Adrenal gland (tissue), 5 donors: ENCODE measurements around the gene ARHGEF12.

Source experiments
- POLR2A ChIP-seq, 2 donors: fragments of 450-650 bp; IDR thresholded peaks; one replicate each; pipeline ENCODE4 v1.6.1; 2017; ENCODE audit warnings: antibody characterized with exemption in 2 of 2, mild to moderate bottlenecking in 2 of 2, moderate library complexity in 1 of 2
- TF ChIP-seq, protein P1 (sequence below), 6 experiments: fragments of 450-650 bp in 4 of 6; fragments of 200-600 bp in 2 of 6; sonication (generic) in 1 of 6; IDR thresholded peaks; 1 replicate in 5 of 6; 2 replicates in 1 of 6; pipeline versions ENCODE4 v1.5.1 to v1.8.0; 2016 to 2021; ENCODE audit warnings: antibody characterized with exemption in 6 of 6, mild to moderate bottlenecking in 2 of 6, moderate library complexity in 1 of 6
- donor health status: DM: no; HTN: no; CAD: no.

DNA sequence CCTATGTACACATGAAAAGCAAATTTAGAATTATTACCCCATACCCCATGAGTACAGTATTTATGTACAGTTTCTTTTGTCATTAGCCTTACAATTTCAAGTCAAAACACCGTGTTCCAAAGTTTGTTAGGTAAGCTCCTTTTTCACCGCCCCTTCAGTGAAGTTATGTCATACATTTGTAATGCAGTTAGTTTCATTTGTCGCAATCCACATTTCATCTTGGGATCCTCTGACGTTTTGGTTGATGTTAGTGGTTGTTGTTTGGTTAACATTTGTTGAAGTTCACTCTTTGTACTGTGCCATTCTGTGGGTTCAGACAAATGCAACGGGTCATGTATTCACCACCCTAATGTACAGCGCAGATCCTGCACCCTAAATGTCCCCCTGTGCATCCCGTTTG is 45.2 kb downstream of the ARHGEF12 start:
- TF ChIP-seq POLR2A (IDR thresholded peaks at IDR 0.05), result no peak
- TF ChIP-seq, protein P1, sequence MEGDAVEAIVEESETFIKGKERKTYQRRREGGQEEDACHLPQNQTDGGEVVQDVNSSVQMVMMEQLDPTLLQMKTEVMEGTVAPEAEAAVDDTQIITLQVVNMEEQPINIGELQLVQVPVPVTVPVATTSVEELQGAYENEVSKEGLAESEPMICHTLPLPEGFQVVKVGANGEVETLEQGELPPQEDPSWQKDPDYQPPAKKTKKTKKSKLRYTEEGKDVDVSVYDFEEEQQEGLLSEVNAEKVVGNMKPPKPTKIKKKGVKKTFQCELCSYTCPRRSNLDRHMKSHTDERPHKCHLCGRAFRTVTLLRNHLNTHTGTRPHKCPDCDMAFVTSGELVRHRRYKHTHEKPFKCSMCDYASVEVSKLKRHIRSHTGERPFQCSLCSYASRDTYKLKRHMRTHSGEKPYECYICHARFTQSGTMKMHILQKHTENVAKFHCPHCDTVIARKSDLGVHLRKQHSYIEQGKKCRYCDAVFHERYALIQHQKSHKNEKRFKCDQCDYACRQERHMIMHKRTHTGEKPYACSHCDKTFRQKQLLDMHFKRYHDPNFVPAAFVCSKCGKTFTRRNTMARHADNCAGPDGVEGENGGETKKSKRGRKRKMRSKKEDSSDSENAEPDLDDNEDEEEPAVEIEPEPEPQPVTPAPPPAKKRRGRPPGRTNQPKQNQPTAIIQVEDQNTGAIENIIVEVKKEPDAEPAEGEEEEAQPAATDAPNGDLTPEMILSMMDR (IDR thresholded peaks at IDR 0.05), result no peak
